ENCODE data around the gene USP34. TPM values are rescaled to one million over a fixed set of nuclear protein-coding genes. Genes with fewer than 3 reads are reported as not detected.

Gene USP34
- total RNA-seq, 1 donor from 2014 or later, result 83.2 TPM

DNA sequence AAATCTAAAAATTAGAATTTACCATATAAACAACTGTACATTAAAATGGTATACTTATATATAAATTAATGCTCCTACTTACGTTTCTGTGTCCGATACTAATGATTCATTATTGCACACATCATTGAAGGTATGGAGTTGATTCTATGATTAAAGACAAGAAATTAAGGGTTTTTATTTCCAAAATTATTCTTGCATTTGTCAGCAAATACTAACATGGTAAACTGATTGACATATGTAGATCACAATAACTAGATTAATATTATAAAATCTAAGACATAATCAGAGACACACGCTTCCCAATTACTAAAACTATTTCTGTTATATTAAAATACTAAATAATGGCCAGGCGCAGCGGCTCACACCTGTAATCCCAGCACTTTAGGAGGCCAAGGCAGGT lies 92.6 kb downstream of the USP34 start:
- Histone ChIP-seq H3K27me3 (ENCODE audit: control insufficient read depth, insufficient read depth, low read length) (no peaks in the 10 kb centered on the region), H3K36me3 (ENCODE audit: control insufficient read depth, insufficient read depth, low read length) (peaks cover 8% of the 10 kb centered on the region), H3K4me3 (ENCODE audit: low read depth, low read length) (no peak overlapping the region)
- FAIRE-seq, result no peak
- DNase-seq (ENCODE audit: low read depth), result no peak
- no peak for TF ChIP-seq CTCF (IDR thresholded peaks at IDR 0.05; ENCODE audit: insufficient read depth, low read length, severe bottlenecking)

DNA sequence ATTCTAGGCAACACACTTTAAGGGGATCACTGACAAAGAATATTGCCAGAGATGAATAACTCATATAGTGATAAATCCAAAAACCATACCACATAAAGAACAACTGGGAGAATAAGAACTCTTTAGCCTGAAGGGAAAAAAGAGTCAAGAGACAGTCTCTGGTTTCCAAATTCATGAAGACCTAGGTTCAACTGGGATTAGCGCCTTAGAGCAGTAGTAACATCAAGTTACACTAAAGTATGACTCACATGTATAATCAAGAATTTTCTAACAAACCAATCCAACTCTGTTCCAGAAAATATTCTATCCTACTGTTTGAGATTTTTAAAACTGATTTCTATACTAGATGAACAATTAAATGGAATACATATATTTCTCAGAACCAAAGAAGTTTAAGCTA lies 93.8 kb downstream of the USP34 start:
- Histone ChIP-seq H3K36me3 (ENCODE audit: control insufficient read depth, insufficient read depth, low read length) (peaks cover 10% of the 10 kb centered on the region), H3K4me3 (ENCODE audit: low read depth, low read length) (no peak overlapping the region), H3K27me3 (ENCODE audit: control insufficient read depth, insufficient read depth, low read length) (no peaks in the 10 kb centered on the region)
- FAIRE-seq, result no peak
- no peak for TF ChIP-seq CTCF (IDR thresholded peaks at IDR 0.05; ENCODE audit: insufficient read depth, low read length, severe bottlenecking)
- DNase-seq (ENCODE audit: low read depth), result no peak

DNA sequence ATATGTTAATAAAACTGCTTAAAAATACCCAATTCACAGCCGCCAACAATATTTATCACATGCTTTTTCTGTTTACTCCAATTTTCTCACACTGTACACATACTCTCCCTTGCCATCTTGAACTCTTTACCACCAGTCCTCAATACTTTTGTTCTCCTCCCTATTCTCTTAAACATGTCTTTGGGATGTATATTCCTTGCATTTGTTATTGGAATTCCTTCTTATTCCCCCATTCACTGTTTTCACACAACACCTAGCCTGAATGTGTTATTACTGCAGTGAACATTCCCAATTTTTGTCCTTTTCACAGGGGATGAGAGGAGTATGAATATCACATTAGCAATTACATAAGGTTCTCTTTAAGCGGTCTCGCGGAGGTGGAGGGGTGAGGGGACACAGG lies 94.7 kb downstream of the USP34 start:
- peaks cover 8% of the 10 kb centered on the region for H3K36me3 ChIP-seq (ENCODE audit: control insufficient read depth, insufficient read depth, low read length)

GRCh38 chr2:61371027-61371426 lies 99.9 kb downstream of the USP34 start:
- Histone ChIP-seq H3K36me3 (ENCODE audit: control insufficient read depth, insufficient read depth, low read length) (peaks cover 5% of the 10 kb centered on the region), H3K4me3 (ENCODE audit: low read depth, low read length) (no peak overlapping the region), H3K27me3 (ENCODE audit: control insufficient read depth, insufficient read depth, low read length) (no peaks in the 10 kb centered on the region)
- no peak for DNase-seq (ENCODE audit: low read depth)
- TF ChIP-seq CTCF (IDR thresholded peaks at IDR 0.05; ENCODE audit: insufficient read depth, low read length, severe bottlenecking), result no peak
- no peak for FAIRE-seq

More for the DNA sequence above, 94.7 kb downstream of the USP34 start:
- FAIRE-seq (no peak), DNase-seq (ENCODE audit: low read depth) (no peak)
- H3K27me3 ChIP-seq (ENCODE audit: control insufficient read depth, insufficient read depth, low read length), result no peaks in the 10 kb centered on the region
- TF ChIP-seq CTCF (IDR thresholded peaks at IDR 0.05; ENCODE audit: insufficient read depth, low read length, severe bottlenecking), result no peak
- H3K4me3 ChIP-seq (ENCODE audit: low read depth, low read length), result no peak overlapping the region

- no peak for TF ChIP-seq CTCF (IDR thresholded peaks at IDR 0.05; ENCODE audit: insufficient read depth, low read length, severe bottlenecking)
- no peaks in the 10 kb centered on the region for H3K27me3 ChIP-seq (ENCODE audit: control insufficient read depth, insufficient read depth, low read length)
- peaks cover 5% of the 10 kb centered on the region for H3K36me3 ChIP-seq (ENCODE audit: control insufficient read depth, insufficient read depth, low read length)
- FAIRE-seq, result no peak
- DNase-seq (ENCODE audit: low read depth), result no peak
- no peak overlapping the region for H3K4me3 ChIP-seq (ENCODE audit: low read depth, low read length)
These were observed 101.9 kb downstream of the USP34 start for GRCh38 chr2:61368687-61369665.
